Cortex of kidney (tissue), 1 donor: ENCODE results near the gene CXCL6.

Source experiments
- DNase-seq: peaks from one replicate; lab custom pipeline; 2025; lab: John Stamatoyannopoulos, UW

The CXCL6 gene

GRCh38 chr4:73836373-73837279, at the start of gene CXCL6:
Gene CXCL6, plus strand, starts transcription at chr4:73836678. Its CDS starts 73 bp downstream, at chr4:73836751.
- DNase-seq = no peak

- DNase-seq = no peak
These were observed 48.1 kb upstream of the CXCL6 start for GRCh38 chr4:73788411-73788810.

DNA sequence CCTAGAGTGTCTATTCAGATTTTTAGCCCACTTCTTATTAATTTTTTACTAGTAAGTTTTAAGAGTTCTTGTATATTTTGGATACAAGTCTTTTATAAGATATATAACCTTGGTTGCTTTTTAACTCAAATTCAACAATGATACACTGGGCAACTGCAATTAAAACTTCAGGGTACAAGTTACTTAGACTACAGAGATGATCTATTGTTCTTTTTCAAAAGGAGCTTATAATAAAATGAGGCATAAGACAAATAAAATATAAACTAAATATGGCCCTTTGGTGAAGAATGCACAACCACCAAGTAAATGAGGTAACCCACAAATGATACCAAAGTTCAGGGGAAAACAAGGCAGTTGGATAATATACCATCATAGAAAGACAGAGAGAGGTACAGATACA, 37.6 kb upstream of the CXCL6 start:
- no peak for DNase-seq

DNA sequence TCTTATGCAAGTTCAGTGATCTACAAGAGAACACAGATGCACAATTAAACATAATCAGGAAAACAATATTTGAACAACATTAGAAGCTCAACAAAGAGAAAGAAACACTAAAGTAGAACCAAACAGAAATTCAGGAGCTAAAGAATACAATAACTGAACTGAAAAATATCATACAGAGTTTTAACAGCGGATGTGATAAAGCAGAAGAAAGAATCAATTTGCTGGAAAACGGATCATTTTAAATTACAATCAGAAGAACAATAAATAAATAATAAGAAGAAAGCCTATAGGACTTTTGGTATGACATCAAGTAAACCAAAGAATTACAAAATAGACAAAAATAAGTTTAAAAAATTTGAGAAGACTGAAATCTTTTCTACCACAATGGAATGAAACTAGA, 36.3 kb upstream of the CXCL6 start:
- no peak for DNase-seq

DNA sequence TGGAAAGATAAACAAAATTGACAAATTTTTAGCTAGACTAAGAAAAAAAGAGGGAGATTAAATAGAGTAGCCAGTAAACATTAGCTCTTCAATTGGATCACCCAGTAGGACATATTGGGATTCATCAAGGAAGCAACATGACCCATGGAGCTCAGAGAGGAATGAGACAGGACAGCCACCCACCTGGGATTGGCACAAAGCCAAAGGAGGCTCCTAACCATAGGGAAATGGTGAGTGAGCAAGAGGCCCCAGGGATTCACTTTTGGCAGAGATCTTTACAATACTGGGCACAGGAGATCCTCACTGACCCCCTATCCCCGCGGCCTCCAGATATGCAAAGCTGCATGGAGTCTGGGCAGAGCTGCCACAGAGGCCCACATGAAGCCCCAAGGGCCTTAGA, 34.8 kb upstream of the CXCL6 start:
- no peak for DNase-seq

- no peak for DNase-seq
These were observed 33.3 kb upstream of the CXCL6 start for GRCh38 chr4:73803213-73803612.

- no peak for DNase-seq
These were observed 26.3 kb upstream of the CXCL6 start for GRCh38 chr4:73810191-73810590.

DNA sequence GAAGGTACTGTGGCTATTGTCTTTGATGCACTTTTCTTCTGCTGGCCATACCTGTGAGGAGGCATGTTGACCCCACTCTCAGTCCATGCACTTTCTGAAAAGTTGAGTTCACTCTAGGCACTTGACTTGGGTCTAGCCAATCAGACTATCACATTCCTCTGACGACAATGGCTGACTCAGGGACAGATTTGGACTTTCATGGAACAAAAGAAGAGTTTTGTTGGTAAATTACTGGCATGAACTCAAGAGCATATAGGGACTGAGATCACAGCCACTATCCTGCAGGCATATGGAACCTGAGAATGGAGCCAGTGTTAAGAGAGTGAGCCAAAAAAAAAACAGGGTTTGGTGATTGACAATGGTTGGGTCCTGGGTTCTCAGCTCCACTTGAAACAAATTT, 24.6 kb upstream of the CXCL6 start:
- DNase-seq = no peak

GRCh38 chr4:73814679-73815078, 21.8 kb upstream of the CXCL6 start:
- no peak for DNase-seq

DNA sequence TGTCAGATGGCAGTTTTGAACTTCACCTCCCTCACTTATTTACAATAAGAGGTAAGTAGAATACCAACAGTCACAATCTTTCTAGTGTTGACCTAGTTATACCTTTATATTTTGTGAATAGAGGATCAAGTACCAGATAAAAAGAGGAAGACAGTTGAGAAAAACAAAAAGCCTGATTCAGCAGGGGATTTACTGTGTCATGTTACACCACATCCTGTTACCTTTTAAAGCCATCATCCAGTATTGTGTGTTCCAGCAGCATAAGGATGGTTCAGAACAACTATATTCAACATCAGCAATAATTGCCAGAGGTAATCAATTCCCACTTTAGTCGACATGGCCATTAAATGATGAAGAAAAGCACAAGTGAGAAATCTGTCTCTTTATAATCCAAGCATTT, 21.3 kb upstream of the CXCL6 start:
- DNase-seq = no peak

DNA sequence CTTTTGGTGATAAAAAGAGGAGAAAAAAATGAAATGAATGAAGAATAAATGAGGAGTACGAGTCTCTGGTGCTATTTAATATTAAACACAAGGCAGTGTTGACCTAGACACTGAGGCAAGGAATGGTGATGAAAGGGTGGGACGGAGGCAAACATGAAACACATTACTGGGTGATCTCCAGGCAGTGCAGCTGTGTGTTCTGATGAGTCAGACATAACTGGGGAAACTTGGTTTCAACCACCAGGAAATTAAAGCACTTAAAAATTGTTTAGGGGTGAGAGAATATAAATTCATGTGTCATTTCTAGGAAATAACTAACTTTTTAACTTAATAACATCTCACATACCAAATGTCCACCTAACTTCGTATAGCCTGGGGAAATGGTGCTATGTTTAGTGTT, 19.7 kb upstream of the CXCL6 start:
- no peak for DNase-seq

DNA sequence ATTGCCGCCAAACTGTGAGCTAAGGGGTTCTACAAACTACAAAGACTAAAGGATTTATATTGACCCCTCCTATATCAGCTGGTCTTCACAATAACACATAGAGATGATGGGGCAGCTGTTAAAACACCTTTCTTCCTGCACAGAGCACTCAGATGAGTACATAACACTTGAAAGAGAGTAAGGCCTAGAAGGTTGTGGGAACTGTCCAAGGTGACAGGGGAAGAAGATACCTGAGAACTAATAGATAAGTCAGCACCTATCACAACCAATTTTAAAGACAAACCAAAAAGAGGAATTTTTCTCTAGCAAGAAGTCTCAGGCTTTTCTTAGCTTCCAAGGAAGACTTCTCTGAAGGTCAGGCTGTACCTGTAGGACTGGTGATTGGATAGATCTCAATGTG, 19.1 kb upstream of the CXCL6 start:
- DNase-seq = no peak

DNA sequence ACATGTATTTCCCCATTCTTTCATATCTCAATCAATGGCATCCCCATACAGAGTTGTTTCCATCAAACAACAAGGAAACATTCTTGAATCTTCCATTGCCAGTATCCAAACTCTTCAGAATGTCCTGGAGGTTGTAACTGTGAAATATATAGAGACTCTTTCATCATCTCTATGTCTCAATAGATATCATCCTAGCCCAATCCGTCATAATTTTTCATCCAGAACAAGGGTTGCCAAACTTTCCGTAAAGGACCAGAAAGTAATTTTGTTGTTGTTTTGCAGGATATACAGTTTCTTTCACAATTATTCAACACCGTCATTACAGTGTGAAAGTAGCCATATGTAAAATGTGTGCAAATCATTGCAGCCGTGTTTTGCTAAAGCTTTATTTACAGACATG, 15.2 kb upstream of the CXCL6 start:
- no peak for DNase-seq

GRCh38 chr4:73822389-73822788, 14.1 kb upstream of the CXCL6 start:
- no peak for DNase-seq

GRCh38 chr4:73822812-73823504, 13.5 kb upstream of the CXCL6 start:
- no peak for DNase-seq

GRCh38 chr4:73823760-73824159, 12.7 kb upstream of the CXCL6 start:
- no peak for DNase-seq

DNA sequence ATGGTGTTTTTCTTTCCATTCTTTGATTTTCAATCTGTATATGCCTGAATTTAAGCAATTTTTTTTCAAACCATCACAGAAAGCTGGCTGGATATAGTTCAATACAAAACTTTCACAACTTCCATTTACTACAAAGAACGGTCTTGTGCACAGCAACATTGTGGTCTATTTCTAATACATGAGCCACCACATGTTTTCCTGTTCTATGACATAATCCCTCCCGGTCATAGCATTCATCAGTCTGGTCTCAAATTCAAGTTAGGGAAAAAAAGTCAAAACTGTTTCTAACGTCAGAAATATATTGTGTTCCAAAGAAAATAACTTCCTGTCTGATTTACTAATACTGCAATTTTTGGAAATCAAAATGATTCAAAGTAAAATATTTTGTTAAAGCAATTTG, 7.5 kb upstream of the CXCL6 start:
- no peak for DNase-seq

DNA sequence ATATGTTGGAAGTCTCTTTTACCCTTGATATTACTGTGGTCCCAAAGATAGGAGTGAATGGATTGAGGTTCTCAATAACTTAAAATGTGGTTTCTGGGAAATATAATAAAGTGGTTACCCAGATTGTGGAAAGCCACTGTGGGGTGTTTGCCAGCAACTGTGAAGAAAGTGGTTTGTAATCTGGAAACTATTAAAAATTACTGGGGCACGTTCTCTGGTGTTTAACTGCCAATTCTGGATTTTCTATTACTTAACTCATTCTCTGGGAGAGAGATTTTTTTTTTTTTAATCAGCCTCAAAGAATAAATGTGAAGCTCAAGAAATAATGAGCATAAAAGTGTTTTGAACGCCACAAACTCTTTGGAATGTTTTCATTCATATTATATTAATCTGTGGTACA, 4.9 kb upstream of the CXCL6 start:
- no peak for DNase-seq

- no peak for DNase-seq
These were observed 3.7 kb upstream of the CXCL6 start for GRCh38 chr4:73832651-73833237.

- no peak for DNase-seq
These were observed 2.6 kb downstream of the CXCL6 start for GRCh38 chr4:73839071-73839470.

DNA sequence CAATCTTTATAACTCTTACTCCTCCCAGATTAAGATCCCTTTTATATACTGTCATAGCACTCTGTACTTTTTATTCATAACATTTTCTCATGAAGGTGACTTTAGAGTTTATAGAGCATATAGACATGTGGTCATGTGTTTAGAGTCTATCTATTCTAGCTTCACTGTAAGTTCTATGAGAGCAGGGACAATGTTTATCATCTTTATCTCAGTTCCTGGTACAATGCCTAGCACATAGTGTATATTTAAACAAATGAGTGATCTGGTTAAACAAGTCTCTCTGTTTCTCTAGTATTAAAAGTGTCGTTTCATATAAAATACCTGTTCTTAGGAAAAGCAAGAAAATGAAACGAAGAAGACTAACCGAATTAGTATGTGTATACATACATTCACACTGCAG, 3.2 kb downstream of the CXCL6 start:
- no peak for DNase-seq

GRCh38 chr4:73841243-73841925, 4.9 kb downstream of the CXCL6 start:
- no peak for DNase-seq

DNA sequence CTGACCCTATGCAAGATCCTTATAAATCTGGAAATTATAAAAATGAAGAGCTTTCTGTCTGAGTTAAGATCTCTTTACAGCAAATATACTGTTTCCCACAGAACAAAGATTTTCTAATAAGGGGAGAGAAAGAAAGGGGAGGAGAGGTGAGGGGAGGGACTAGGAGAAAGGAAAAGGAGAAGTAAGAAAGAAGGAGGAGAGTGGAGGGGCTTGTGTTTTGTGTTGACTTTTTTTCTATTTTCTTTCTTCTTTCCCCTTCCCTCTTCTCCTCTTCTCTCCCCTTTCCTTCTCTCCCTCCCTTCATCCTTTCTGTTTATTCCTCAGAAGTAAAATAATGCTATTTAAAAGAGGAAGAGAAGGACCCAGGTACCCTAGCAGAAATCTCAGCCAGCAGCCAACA, 6.2 kb downstream of the CXCL6 start:
- no peak for DNase-seq
